OCI-LY1 (cell line): ENCODE measurements around the gene ARAF.

Source experiments
- CTCF ChIP-seq: fragments of 200-600 bp; sonication (generic), shearing (Covaris generic); IDR thresholded peaks from 2 replicates; pipeline ENCODE4 v1.5.1; 2017; ENCODE audit warnings: mild to moderate bottlenecking, antibody characterized with exemption, low read length, moderate library complexity, mixed read lengths
- EZH2 ChIP-seq: fragments of 200-600 bp; sonication (generic), shearing (Covaris generic); IDR thresholded peaks from 2 replicates; pipeline ENCODE4 v1.8.0; 2017; ENCODE audit warnings: borderline replicate concordance, mixed run types, mild to moderate bottlenecking, antibody characterized with exemption, low read length, moderate library complexity, mixed read lengths

GRCh38 chrX:47584714-47585113 is 23.7 kb downstream of the ARAF start:
- TF ChIP-seq CTCF (no peak), EZH2 (no peak)
